GM12801 (cell line): ENCODE measurements around the gene ANKRD13C.

Source experiments
- CTCF ChIP-seq: IDR thresholded peaks from one replicate; pipeline ENCODE4 v1.5.1; 2011; ENCODE audit warnings: control low read depth; ENCODE audit not compliant: insufficient read length; ENCODE audit errors: extremely low read depth

Gene ANKRD13C

GRCh38 chr1:70353044-70353443 lies 1.5 kb downstream of the ANKRD13C start:
- TF ChIP-seq CTCF = no peak

- no peak for TF ChIP-seq CTCF
Measured at GRCh38 chr1:70348399-70349165, 5.9 kb downstream of the ANKRD13C start.

- no peak for TF ChIP-seq CTCF
Measured at GRCh38 chr1:70336050-70336449, 18.5 kb downstream of the ANKRD13C start.

GRCh38 chr1:70334436-70334835 lies 20.1 kb downstream of the ANKRD13C start:
- no peak for TF ChIP-seq CTCF

- no peak for TF ChIP-seq CTCF
Measured at GRCh38 chr1:70333245-70333644, 21.3 kb downstream of the ANKRD13C start.

GRCh38 chr1:70331962-70332361 lies 22.6 kb downstream of the ANKRD13C start:
- no peak for TF ChIP-seq CTCF

- TF ChIP-seq CTCF = no peak
Measured at GRCh38 chr1:70327306-70328076, 27.0 kb downstream of the ANKRD13C start.
